Caco-2 (cell line): ENCODE results near the gene NFKB2. TPM values are rescaled to one million over a fixed set of nuclear protein-coding genes. Genes with fewer than 3 reads are reported as not detected.

Experiments
- BruUV-seq: library from RNA; stranded (reverse); fragments of 400-500 nt; replicated peaks from 2 replicates; lab custom pipeline; 2021; lab: Mats Ljungman, UMichigan
- CTCF ChIA-PET: fragments of 300-600 bp; sonication (Branson Sonifier 250); formaldehyde crosslinking; loops from one replicate; lab custom pipeline; 2022; ENCODE audit warnings: antibody characterized with exemption; lab: Charles Lee
- POLR2A ChIA-PET: fragments of 300-600 bp; sonication (Branson Sonifier 250); formaldehyde crosslinking; loops from one replicate; lab custom pipeline; 2022; ENCODE audit warnings: antibody characterized with exemption; lab: Charles Lee
- DNase-seq, 2 experiments: peaks; one replicate each; pipeline versions ENCODE4 v3.0.0 to v3.0.0-alpha.2; 2020 to 2022
- H3K27me3 ChIP-seq: replicated peaks from 2 replicates; pipeline ENCODE4 v1.6.0; 2011; ENCODE audit warnings: low read length; ENCODE audit not compliant: control insufficient read depth, insufficient read depth
- H3K36me3 ChIP-seq: 2 replicates; pipeline ENCODE4 v1.5.1; 2011; ENCODE audit warnings: low read length; ENCODE audit not compliant: control insufficient read depth, insufficient read depth
- H3K4me1 ChIP-seq: fragments of 250-450 bp; sonication (Bioruptor Pico); 2 replicates; pipeline ENCODE4 v1.5.1; 2020; ENCODE audit warnings: mild to moderate bottlenecking
- H3K4me3 ChIP-seq: 2 replicates; pipeline ENCODE4 v1.5.1; 2011; ENCODE audit warnings: low read depth, mild to moderate bottlenecking, control low read depth, low read length
- H3K9me3 ChIP-seq: fragments of 250-450 bp; sonication (Bioruptor Pico); 2 replicates; pipeline ENCODE4 v1.5.1; 2020; ENCODE audit warnings: mild to moderate bottlenecking, moderate library complexity
- H3K27ac Mint-ChIP-seq: one replicate; pipeline ENCODE4 v1.8.0; 2022; ENCODE audit warnings: mixed read lengths; ENCODE audit not compliant: unreplicated experiment
- H3K27me3 Mint-ChIP-seq: one replicate; pipeline ENCODE4 v1.8.0; 2022; ENCODE audit warnings: mixed read lengths; ENCODE audit not compliant: insufficient read depth, unreplicated experiment
- H3K36me3 Mint-ChIP-seq: one replicate; pipeline ENCODE4 v1.8.0; 2022; ENCODE audit warnings: mild to moderate bottlenecking, mixed read lengths; ENCODE audit not compliant: insufficient read depth, unreplicated experiment
- H3K4me1 Mint-ChIP-seq: one replicate; pipeline ENCODE4 v1.8.0; 2022; ENCODE audit warnings: low read depth, mixed read lengths; ENCODE audit not compliant: unreplicated experiment
- H3K4me3 Mint-ChIP-seq: one replicate; pipeline ENCODE4 v1.8.0; 2022; ENCODE audit warnings: mild to moderate bottlenecking, moderate library complexity, mixed read lengths; ENCODE audit not compliant: unreplicated experiment
- H3K9me3 Mint-ChIP-seq: one replicate; pipeline ENCODE4 v1.8.0; 2022; ENCODE audit warnings: mixed read lengths; ENCODE audit not compliant: unreplicated experiment
- CTCF ChIP-seq, 2 experiments: fragments of 200-600 bp in 1 of 2; IDR thresholded peaks; 1 replicate in 1 of 2; 2 replicates in 1 of 2; pipeline versions ENCODE4 v1.5.1 to v1.8.0; 2011 to 2022; ENCODE audit warnings: antibody characterized with exemption in 1 of 2, control low read depth in 1 of 2, inconsistent platforms in 1 of 2, low read depth in 1 of 2, low read length in 1 of 2, mild to moderate bottlenecking in 1 of 2, moderate library complexity in 1 of 2; ENCODE audit not compliant: insufficient read depth in 1 of 2, severe bottlenecking in 1 of 2, unreplicated experiment in 1 of 2
- intact Hi-C: fragments of 100-400 bp; cut with micrococcal nuclease; formaldehyde crosslinking; loops from one replicate; pipeline ENCODE4 v1.10.0; 2022; ENCODE audit not compliant: unreplicated experiment
- total RNA-seq: library from RNA; stranded (reverse); gene quantifications from 2 replicates; pipeline ENCODE4 v1.2.3, GENCODE V29; 2022

Gene NFKB2
- total RNA-seq, 1 experiment from 2014 or later: 36.5 TPM

GRCh38 chr10:102379383-102379782 lies 16.1 kb upstream of the NFKB2 start:
- TF ChIP-seq CTCF (IDR thresholded peaks at IDR 0.05; ENCODE audit: insufficient read depth in 1 of 2, low read depth in 1 of 2, low read length in 1 of 2, severe bottlenecking in 1 of 2, unreplicated experiment in 1 of 2): no peak
- H3K9me3 Mint-ChIP-seq: no peaks in the 10 kb centered on the region
- BruUV-seq: no TSS peak
- ChIA-PET POLR2A (no interaction called here), CTCF (interaction anchor here (0.7 to 1.1 kb wide), 2 partner anchors 20 to 27 kb away, joined by 3 read pairs; no protein-coding TSS in a partner anchor)
- H3K27me3 Mint-ChIP-seq: no peaks in the 10 kb centered on the region
- Histone ChIP-seq H3K9me3 (no peaks in the 10 kb centered on the region), H3K36me3 (peaks cover 8% of the 10 kb centered on the region), H3K4me1 (no peaks in the 10 kb centered on the region), H3K27me3 (no peaks in the 10 kb centered on the region), H3K4me3 (no peak overlapping the region)
- no peak for DNase-seq
- no peaks in the 10 kb centered on the region for H3K4me1 Mint-ChIP-seq
- intact Hi-C loops: no loop called here
- H3K36me3 Mint-ChIP-seq: peaks cover 76% of the 10 kb centered on the region
- H3K27ac Mint-ChIP-seq: no peak overlapping the region
- H3K4me3 Mint-ChIP-seq: no peak overlapping the region

- intact Hi-C loops: no loop called here
- no TSS peak for BruUV-seq
- Mint-ChIP-seq H3K36me3 (peaks cover 63% of the 10 kb centered on the region), H3K4me1 (no peaks in the 10 kb centered on the region), H3K4me3 (no peak overlapping the region), H3K27me3 (no peaks in the 10 kb centered on the region), H3K9me3 (no peaks in the 10 kb centered on the region), H3K27ac (no peak overlapping the region)
- ChIA-PET POLR2A (no interaction called here), CTCF (interaction anchor here (0.6 kb wide), 1 partner anchor 147 kb away, joined by 3 read pairs; no protein-coding TSS in a partner anchor)
- Histone ChIP-seq H3K27me3 (no peaks in the 10 kb centered on the region), H3K4me3 (no peak overlapping the region), H3K9me3 (no peaks in the 10 kb centered on the region), H3K36me3 (peaks cover 4% of the 10 kb centered on the region), H3K4me1 (no peaks in the 10 kb centered on the region)
- no peak for DNase-seq
- no peak for TF ChIP-seq CTCF (IDR thresholded peaks at IDR 0.05; ENCODE audit: insufficient read depth in 1 of 2, low read depth in 1 of 2, low read length in 1 of 2, severe bottlenecking in 1 of 2, unreplicated experiment in 1 of 2)
Observed at GRCh38 chr10:102381983-102382382, 13.5 kb upstream of the NFKB2 start.

GRCh38 chr10:102382871-102383270 lies 12.6 kb upstream of the NFKB2 start:
- Histone ChIP-seq H3K36me3 (peaks cover 4% of the 10 kb centered on the region), H3K27me3 (no peaks in the 10 kb centered on the region), H3K4me1 (no peaks in the 10 kb centered on the region), H3K9me3 (no peaks in the 10 kb centered on the region), H3K4me3 (no peak overlapping the region)
- Mint-ChIP-seq H3K36me3 (peaks cover 58% of the 10 kb centered on the region), H3K4me1 (no peaks in the 10 kb centered on the region), H3K9me3 (no peaks in the 10 kb centered on the region), H3K27me3 (no peaks in the 10 kb centered on the region), H3K27ac (no peak overlapping the region), H3K4me3 (no peak overlapping the region)
- intact Hi-C loops: no loop called here
- POLR2A ChIA-PET: no interaction called here
- CTCF ChIA-PET: interaction anchor here (0.6 kb wide), 1 partner anchor 21 kb away, joined by 6 read pairs; no protein-coding TSS in a partner anchor
- no TSS peak for BruUV-seq
- DNase-seq: no peak
- no peak for TF ChIP-seq CTCF (IDR thresholded peaks at IDR 0.05; ENCODE audit: insufficient read depth in 1 of 2, low read depth in 1 of 2, low read length in 1 of 2, severe bottlenecking in 1 of 2, unreplicated experiment in 1 of 2)
